Subcutaneous adipose tissue (tissue), 4 donors: ENCODE results near the gene DDX54. TPM values are rescaled to one million over a fixed set of nuclear protein-coding genes. Genes with fewer than 3 reads are reported as not detected.

Experiments
- CTCF ChIP-seq: fragments of 450-650 bp; IDR thresholded peaks from one replicate; pipeline ENCODE4 v1.5.1; 2016; ENCODE audit warnings: low read depth, mild to moderate bottlenecking, control low read depth, antibody characterized with exemption, moderate library complexity
- total RNA-seq, 4 donors: library from RNA; depleted of rRNA; stranded (reverse); fragments of >200 nt; gene quantifications; one replicate each; pipeline ENCODE4 v1.1.0, GENCODE V29; 2016

The DDX54 gene
- total RNA-seq, 4 donors from 2014 or later, result 27.7 to 107 (median 46.2) TPM

- TF ChIP-seq CTCF, result no peak
Measured at GRCh38 chr12:113230315-113231234, 45.3 kb upstream of the DDX54 start.

GRCh38 chr12:113228394-113229028 is 43.2 kb upstream of the DDX54 start:
- TF ChIP-seq CTCF, result no peak

- TF ChIP-seq CTCF, result no peak
Measured at GRCh38 chr12:113227686-113228391, 42.6 kb upstream of the DDX54 start.

GRCh38 chr12:113226696-113227568 is 41.7 kb upstream of the DDX54 start:
- no peak for TF ChIP-seq CTCF

- no peak for TF ChIP-seq CTCF
Measured at GRCh38 chr12:113224955-113225354, 39.7 kb upstream of the DDX54 start.

GRCh38 chr12:113222730-113223531 is 37.7 kb upstream of the DDX54 start:
- TF ChIP-seq CTCF, result no peak
